Measurements from ENCODE around the gene HRAS.

Gene HRAS

GRCh38 chr11:499201-500076, 35.9 kb downstream of the HRAS start:
- TF ChIP-seq POLR2AphosphoS5 (IDR thresholded peaks at IDR 0.05; ENCODE audit: low read depth, low read length): no peak
- no peak for TF ChIP-seq REST (IDR thresholded peaks at IDR 0.05; ENCODE audit: insufficient read depth in 1 of 2, low read depth in 2 of 2, low read length in 2 of 2)
- TF ChIP-seq TAF1 (IDR thresholded peaks at IDR 0.05; ENCODE audit: borderline replicate concordance, insufficient read depth, low read length): no peak
- no peak for TF ChIP-seq FOXP2 (optimal IDR thresholded peaks at IDR 0.05; ENCODE audit: borderline replicate concordance, extremely low read depth, extremely low read length, insufficient read depth)
- TF ChIP-seq SIN3A (IDR thresholded peaks at IDR 0.05; ENCODE audit: borderline replicate concordance, insufficient read depth, low read length): no peak

- TF ChIP-seq FOXP2 (optimal IDR thresholded peaks at IDR 0.05; ENCODE audit: borderline replicate concordance, extremely low read depth, extremely low read length, insufficient read depth) (no peak), POLR2AphosphoS5 (IDR thresholded peaks at IDR 0.05; ENCODE audit: low read depth, low read length) (no peak), REST (IDR thresholded peaks at IDR 0.05; ENCODE audit: insufficient read depth in 1 of 2, low read depth in 2 of 2, low read length in 2 of 2) (no peak), TAF1 (IDR thresholded peaks at IDR 0.05; ENCODE audit: borderline replicate concordance, insufficient read depth, low read length) (no peak), SIN3A (IDR thresholded peaks at IDR 0.05; ENCODE audit: borderline replicate concordance, insufficient read depth, low read length) (no peak)
These were observed 36.8 kb downstream of the HRAS start for GRCh38 chr11:498297-499181.

GRCh38 chr11:497565-498296, 37.6 kb downstream of the HRAS start:
- TF ChIP-seq POLR2AphosphoS5 (IDR thresholded peaks at IDR 0.05; ENCODE audit: low read depth, low read length): no peak
- TF ChIP-seq REST (IDR thresholded peaks at IDR 0.05; ENCODE audit: insufficient read depth in 1 of 2, low read depth in 2 of 2, low read length in 2 of 2): no peak

GRCh38 chr11:496834-497564, 38.4 kb downstream of the HRAS start:
- TF ChIP-seq FOXP2 (optimal IDR thresholded peaks at IDR 0.05; ENCODE audit: borderline replicate concordance, extremely low read depth, extremely low read length, insufficient read depth) (no peak), SIN3A (IDR thresholded peaks at IDR 0.05; ENCODE audit: borderline replicate concordance, insufficient read depth, low read length) (no peak)

- TF ChIP-seq POLR2AphosphoS5 (IDR thresholded peaks at IDR 0.05; ENCODE audit: low read depth, low read length) (no peak; the same call in 1 of the 2 replicates), FOXP2 (optimal IDR thresholded peaks at IDR 0.05; ENCODE audit: borderline replicate concordance, extremely low read depth, extremely low read length, insufficient read depth) (no peak), TAF1 (IDR thresholded peaks at IDR 0.05; ENCODE audit: borderline replicate concordance, insufficient read depth, low read length) (no peak)
These were observed 39.8 kb downstream of the HRAS start for GRCh38 chr11:495537-495931.
